ENCODE data around the gene SMG1. TPM values are rescaled to one million over a fixed set of nuclear protein-coding genes. Genes with fewer than 3 reads are reported as not detected.
A peak's percentile ranks its signal among the peaks of the same experiment; 100 is the strongest.

Gene SMG1
- total RNA-seq, 1 experiment from 2014 or later: 96.4 TPM

DNA sequence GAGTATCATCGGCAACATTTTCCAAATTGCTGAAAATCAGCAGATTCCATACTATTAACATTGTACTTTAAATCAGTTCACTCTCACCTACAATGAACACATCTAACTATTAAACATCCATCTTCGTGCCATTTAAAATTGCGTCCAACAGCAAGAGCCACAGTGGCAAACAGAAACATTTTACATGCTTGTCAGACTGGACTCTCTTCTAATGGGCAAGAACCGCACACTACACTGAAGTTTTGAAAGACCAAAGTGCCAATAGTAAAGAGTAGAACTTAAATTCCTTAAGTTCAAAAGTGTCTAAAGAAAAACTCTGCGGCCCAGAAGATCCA lies 136.7 kb downstream of the SMG1 start:
- H2BK15ac ChIP-seq (ENCODE audit: low read depth, low read length): no peak overlapping the region
- H2BK20ac ChIP-seq (ENCODE audit: low read depth, low read length, poor library complexity, severe bottlenecking): no peak overlapping the region
- H3K79me1 ChIP-seq (ENCODE audit: insufficient read depth, low read depth, low read length, poor library complexity, severe bottlenecking): peaks cover 12% of the 10 kb centered on the region
- whole genome bisulfite sequencing (ENCODE audit: extremely low coverage, insufficient read length, low lambda C conversion rate): no CpG with 5 or more reads among the region's 5 CpGs
- H3K18ac ChIP-seq (ENCODE audit: insufficient read length, low read depth, low read length): peak overlapping the region; percentile 98
- no peak overlapping the region for H3K27ac ChIP-seq (ENCODE audit: insufficient read length, low read depth, low read length)
- peak overlapping the region; percentile 96; the same call in 1 of the 2 replicates for H3K14ac ChIP-seq (ENCODE audit: insufficient read depth, low read length)
- H4K91ac ChIP-seq (ENCODE audit: insufficient read length, low read depth, low read length): no peak overlapping the region
- H2AFZ ChIP-seq (ENCODE audit: low read length): no peak overlapping the region
- no peak overlapping the region for H2AK5ac ChIP-seq (ENCODE audit: insufficient read length, low read length)
- H3K4me3 Mint-ChIP-seq: peak overlapping the region; percentile 96 to 97
- no peak overlapping the region for H4K8ac ChIP-seq (replicated peaks; ENCODE audit: insufficient read length, low read depth, low read length)
- H3K23me2 ChIP-seq (ENCODE audit: insufficient read length, low read depth, low read length, poor library complexity, severe bottlenecking): peaks cover 6% of the 10 kb centered on the region
- H3K79me2 ChIP-seq (ENCODE audit: insufficient read depth, low read length): peaks cover 54% of the 10 kb centered on the region
- peak overlapping the region; percentile 98 to 99 (median 99) for H3K27ac Mint-ChIP-seq
- H3K4me1 Mint-ChIP-seq: peaks cover 34 to 43% of the 10 kb centered on the region in 2 experiments
- DNase-seq: no peak
- no peak overlapping the region for H2BK12ac ChIP-seq (ENCODE audit: insufficient read length, low read depth, low read length)
- H3K27me3 Mint-ChIP-seq (ENCODE audit: low read depth): peaks cover 1% of the 10 kb centered on the region; the same call in 1 of the 2 replicates
- no peak overlapping the region for H3K23ac ChIP-seq (ENCODE audit: insufficient read length, low read depth, low read length)
- TF ChIP-seq, protein P1, sequence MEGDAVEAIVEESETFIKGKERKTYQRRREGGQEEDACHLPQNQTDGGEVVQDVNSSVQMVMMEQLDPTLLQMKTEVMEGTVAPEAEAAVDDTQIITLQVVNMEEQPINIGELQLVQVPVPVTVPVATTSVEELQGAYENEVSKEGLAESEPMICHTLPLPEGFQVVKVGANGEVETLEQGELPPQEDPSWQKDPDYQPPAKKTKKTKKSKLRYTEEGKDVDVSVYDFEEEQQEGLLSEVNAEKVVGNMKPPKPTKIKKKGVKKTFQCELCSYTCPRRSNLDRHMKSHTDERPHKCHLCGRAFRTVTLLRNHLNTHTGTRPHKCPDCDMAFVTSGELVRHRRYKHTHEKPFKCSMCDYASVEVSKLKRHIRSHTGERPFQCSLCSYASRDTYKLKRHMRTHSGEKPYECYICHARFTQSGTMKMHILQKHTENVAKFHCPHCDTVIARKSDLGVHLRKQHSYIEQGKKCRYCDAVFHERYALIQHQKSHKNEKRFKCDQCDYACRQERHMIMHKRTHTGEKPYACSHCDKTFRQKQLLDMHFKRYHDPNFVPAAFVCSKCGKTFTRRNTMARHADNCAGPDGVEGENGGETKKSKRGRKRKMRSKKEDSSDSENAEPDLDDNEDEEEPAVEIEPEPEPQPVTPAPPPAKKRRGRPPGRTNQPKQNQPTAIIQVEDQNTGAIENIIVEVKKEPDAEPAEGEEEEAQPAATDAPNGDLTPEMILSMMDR (conservative IDR thresholded peaks at IDR 0.05): no peak
- H3K4me1 ChIP-seq (ENCODE audit: insufficient read depth, low read length): 0 out of 2 replicates have a peak, but pooled peaks cover 5% of the 10 kb centered on the region
- no peak overlapping the region for H3T11ph ChIP-seq (ENCODE audit: low read length)
- H3K9me3 Mint-ChIP-seq: peaks cover 2 to 5% of the 10 kb centered on the region in 2 experiments; a peak in 2 of 5 replicates
- no peaks in the 10 kb centered on the region for H3K9me3 ChIP-seq (ENCODE audit: control insufficient read depth, low read depth, low read length)
- H3K4ac ChIP-seq (ENCODE audit: low read depth, low read length): peak overlapping the region; percentile 72; the same call in 1 of the 2 replicates
- no peaks in the 10 kb centered on the region for H3K27me3 ChIP-seq (ENCODE audit: insufficient read depth, low read length)
- peaks cover 61 to 91% (median 82%) of the 10 kb centered on the region in 3 experiments for H3K36me3 Mint-ChIP-seq (ENCODE audit: insufficient read depth in 1 of 3, low read depth in 3 of 3)
- no peak overlapping the region for H4K5ac ChIP-seq (ENCODE audit: insufficient read length, low read depth, low read length)
- no peaks in the 10 kb centered on the region for H4K20me1 ChIP-seq (ENCODE audit: control insufficient read depth, insufficient read depth, insufficient read length)
- H2BK120ac ChIP-seq (ENCODE audit: low read depth, low read length, poor library complexity, severe bottlenecking): no peak overlapping the region
- H3K4me2 ChIP-seq (ENCODE audit: insufficient read depth, insufficient read length, low read length): peak overlapping the region; percentile 98
- H3K56ac ChIP-seq (ENCODE audit: insufficient read length, low read depth, low read length): no peak overlapping the region
- H2BK5ac ChIP-seq (ENCODE audit: insufficient read length, low read length): no peak overlapping the region
- peak overlapping the region; percentile 99 for H3K9ac ChIP-seq (ENCODE audit: extremely low read depth, insufficient read length, low read length)
